Epidermal melanocyte (primary cell): ENCODE results near the gene ELAVL4.

Source experiments
- DNase-seq: peaks from one replicate; pipeline ENCODE4 v3.0.0; 2011; ENCODE audit warnings: low spot score; ENCODE audit not compliant: insufficient read length

Gene ELAVL4

DNA sequence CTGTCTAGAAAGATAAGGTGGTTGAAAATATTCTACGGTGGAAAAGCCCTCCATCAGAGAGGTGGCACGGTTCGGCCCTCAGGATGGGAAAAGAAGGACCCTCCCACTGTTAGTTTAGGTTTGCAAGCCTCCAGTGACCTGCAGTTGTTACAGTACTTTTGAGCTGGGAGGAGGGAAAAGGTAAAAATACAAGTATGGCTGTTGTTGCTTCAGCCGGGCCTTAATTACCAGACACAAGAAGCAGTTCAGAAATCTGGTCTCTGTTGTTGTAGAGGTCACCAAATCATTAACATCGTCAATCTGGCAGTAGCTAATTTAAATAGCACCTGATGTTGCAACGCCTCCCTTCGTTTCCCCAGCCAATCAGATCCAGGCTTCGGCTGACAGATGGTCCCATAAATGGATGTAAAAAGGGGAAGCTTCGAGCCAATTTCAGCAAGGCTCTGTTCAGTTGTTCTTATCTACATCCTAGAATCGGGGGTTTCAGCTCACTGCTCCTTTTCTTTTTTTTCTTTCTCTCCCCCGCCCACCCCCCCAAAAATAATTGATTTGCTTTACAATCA, at the start of gene ELAVL4:
Gene ELAVL4, plus strand, starts transcription at position 424 of the 563 bp plus-strand sequence. CDS start 270 bp downstream, outside the sequence.
- no peak for DNase-seq

DNA sequence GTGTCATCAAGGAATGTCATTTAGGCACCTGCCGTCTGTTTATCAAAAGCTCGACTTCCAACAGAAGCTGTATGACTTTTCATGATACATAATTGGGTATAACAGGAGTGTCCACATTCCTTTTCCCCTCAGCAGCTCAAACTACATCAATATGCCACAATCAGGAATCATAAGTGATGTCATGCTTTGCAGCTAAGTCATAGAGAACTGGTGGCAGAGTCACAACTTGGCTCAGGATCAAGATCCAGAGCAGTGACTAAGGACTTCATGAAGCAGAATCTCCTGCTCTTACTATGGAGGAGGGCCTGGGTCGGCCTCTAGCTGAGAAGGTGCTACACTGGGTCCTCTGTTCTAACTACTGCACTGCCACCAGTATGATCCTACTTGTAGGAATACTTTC, 48.4 kb upstream of the ELAVL4 start:
- DNase-seq, result no peak

DNA sequence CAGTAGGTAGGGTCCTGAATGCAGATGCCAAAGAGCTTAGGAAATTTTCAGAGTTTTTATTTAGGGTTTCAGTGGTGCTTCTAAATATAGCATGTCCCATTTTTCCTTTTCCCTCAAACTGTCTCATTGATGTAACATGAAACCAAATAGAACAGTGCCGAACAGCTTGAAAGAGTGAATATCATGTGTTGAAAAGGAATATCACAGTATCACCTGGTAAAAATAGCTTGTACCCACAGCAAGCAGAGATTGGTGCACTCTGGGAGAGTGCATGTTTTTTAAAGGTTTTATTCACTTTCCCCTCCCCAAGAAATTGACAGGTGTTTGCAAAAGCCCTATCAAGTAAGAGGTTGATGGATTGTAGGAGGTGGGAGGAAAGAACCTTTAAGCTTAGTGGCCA, 41.9 kb upstream of the ELAVL4 start:
- no peak for DNase-seq

DNA sequence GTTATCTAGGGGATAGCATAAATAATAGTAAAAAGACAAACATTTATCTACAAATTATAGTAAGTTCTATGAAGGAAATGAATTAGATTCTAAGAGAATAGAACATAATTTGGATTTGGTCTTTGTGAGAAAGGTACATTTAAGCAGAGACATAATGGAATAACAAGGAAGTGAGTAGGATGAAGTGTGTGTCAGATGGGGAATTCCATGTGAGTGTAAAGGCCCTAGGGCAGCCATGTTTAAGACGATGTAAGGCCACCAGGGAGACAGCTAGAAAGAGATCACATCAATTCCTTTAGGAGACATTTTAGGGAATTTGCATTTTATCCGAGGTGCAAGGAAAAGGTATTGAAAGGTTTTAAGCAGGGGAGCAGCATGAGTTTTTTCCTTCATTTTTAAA, 33.8 kb upstream of the ELAVL4 start:
- no peak for DNase-seq

DNA sequence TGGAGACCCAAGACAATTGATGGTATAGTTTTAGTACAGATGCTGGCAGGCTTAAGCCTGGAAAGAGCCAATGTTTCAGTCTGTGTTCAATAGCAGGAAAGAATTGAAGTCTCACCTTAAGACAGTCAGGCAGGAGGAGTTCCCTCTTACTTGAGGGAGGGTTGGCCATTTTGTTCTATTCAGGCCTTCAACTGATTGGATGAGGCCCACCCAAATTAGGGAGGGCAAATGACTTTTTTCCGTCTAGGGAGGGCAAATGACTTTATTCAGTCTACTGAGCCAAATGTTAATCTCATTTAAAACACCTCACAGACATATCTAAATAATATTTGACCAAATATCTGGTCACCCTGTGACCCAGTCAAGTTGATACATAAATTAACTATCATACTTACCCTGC, 31.4 kb upstream of the ELAVL4 start:
- DNase-seq, result no peak

DNA sequence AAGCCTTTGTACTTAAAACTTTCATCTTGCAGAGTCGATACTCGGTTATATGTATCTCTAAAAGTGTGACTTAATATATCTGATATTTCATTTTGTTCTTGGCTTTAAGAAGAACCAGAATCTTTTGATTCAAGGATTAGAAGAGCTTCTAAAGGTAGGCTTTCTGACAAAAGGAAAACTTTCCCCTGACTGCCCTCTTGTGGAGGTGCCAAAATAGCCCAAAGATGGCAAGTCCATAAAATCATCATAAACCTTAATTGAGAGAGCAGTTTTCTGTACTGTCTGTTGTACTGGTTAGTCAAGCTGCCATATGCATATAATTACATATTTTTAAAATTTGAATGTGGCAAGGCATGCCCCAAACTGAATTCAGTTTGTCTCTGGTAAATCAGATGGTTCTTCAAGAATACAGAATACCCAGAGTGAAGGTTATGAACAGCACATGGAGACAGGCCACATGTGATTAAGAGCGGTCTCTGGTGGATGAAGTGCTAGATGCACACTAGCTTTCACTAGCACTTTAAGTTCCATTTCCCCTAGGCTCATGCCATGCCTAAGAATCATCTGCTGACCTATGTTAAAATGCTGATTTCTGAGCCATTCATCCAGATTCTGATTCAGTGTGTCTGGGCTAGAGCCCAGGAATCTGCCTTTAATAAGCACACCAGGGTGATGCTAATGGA, 27.7 kb upstream of the ELAVL4 start:
- DNase-seq, result no peak

DNA sequence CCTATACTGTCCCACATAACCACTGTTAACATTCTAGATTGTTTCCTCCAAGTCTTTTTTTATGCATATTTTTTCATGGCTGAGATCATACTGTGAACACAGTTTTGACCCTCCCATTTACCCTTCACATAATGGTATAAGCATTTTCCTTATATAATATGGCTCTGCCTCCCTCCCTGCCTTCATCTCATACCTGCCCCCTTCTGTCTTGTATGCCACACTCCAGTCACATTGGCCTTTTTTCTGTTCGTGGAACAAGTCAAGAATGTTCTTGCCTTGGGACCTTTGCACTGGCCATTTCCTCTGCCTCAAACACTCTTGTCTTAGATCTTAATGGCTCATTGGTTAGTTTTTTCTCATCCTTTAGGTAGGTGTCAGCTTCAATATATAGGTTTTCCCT, 24.3 kb upstream of the ELAVL4 start:
- DNase-seq, result no peak

DNA sequence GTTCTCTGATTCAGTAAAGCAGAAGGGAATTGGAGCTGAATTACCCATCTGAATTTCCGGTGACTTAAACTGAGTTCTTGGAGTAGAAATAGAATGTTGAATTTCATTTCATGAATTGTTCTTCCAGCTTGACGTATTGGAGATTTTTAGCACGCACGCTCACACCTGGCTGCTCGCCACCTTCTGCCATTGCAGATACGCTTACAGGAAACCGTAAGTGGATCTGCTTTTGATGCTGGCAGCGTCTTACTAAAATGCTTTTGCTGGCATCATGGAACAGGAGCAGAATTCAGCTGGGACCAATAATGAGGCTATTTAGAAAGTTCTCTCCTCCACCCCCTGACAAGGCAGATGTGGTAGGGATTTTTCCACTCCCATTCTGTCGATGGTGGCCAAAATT, 17.7 kb upstream of the ELAVL4 start:
- DNase-seq, result no peak

DNA sequence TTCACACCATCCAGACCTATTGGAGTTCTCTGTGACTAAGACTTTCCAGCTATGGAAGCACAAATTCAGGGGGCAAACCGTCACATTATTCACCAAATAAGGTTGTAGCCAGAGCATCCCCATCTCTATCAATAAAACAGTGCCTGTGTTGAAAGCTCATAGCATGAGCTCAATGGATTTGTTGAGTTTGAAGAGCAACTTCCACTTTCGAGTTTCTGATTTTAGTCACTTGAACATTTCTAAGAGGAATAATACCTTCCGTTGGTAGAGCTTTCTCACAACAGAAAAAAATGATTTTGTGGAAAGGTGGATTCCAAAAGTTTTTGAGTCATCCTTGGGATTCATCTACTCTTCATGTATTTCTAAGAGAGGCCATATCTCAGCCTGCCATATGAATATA, 13.0 kb upstream of the ELAVL4 start:
- no peak for DNase-seq

DNA sequence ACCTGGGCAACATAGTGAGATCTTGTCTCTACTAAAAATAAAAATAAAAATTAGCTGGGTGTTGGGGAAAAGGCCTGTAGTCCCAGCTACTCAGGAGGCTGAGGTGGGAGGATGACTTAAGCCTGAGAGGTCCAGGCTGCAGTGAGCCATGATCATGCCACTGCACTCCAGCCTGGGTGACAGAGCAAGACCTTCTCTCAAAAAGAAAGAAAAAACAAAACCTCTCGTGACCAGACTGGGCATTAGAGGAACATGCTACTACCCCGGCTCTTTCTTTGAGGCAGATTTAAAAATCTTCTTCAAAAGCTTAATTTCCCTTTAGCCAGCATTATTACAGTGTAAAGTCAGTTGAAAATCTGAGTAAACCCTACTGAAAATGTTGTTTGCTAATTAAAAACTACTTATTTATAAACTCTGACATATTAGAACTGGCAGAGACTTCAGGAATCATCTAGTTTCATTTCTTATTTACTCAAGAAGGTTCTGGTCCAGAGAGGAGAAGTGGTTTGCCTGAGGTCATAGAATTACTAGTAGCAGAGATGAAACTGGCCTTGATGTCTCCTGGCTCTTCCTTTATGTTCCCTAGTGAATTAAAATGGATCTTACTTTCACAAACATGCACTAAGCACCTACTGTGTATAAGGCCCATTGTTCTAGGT, 11.6 kb upstream of the ELAVL4 start:
- DNase-seq, result no peak

DNA sequence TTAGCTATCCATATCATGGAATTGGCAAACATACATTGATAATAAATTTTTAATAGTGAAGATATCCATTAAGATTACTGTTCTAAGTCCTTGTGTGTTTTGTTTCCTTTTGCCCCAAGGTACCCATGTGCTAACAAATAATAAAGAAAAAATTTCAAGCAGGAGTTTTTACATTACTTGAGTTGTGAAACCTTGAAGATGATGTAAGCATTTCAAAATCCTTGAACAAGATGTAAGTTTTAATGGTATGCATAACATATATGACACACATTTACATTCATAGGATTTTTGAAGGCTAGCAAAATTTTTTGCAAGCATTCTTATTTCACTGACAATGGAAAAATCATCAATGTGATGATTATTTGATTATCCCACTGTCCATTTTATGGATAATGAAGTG, 10.9 kb upstream of the ELAVL4 start:
- no peak for DNase-seq

DNA sequence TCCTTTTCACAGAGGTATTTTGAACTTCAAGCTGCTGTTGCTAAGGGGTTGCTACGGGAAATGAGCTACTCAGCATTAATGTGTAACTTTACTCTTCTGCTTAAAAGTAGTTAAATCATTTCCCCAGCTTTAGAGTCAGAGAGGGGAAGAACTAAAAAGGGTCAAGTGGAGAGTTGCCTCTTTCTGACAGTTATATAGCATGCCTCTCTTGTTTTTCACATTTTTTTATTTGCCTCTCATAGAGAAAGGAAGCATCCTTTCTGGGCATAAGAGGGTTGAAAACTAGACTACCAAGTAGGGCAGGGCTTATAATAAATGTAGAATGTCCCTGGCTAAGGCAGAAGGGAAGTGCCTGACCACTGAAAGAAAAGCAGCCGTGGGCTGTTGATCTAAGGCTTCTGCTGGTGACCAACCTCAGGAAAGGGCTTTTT, 10.1 kb upstream of the ELAVL4 start:
- DNase-seq, result no peak

DNA sequence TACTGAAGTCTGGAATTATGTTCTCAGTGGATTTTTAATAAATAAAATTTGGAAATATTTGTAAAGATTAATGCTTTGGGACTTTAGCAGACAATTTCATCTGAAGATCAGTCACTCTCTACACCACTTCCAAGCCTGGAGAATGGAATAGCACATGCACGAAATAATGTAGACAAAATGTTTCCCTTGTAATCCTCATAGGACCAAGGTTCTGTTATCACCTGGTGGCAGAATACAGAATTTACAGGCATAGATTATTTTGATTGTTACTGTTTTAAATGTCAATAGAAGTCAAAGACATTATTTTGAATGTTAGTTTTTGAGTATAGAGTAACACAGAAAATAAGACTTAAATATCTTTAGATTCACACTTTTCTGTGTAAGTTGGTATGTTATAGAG, 9.1 kb upstream of the ELAVL4 start:
- no peak for DNase-seq

DNA sequence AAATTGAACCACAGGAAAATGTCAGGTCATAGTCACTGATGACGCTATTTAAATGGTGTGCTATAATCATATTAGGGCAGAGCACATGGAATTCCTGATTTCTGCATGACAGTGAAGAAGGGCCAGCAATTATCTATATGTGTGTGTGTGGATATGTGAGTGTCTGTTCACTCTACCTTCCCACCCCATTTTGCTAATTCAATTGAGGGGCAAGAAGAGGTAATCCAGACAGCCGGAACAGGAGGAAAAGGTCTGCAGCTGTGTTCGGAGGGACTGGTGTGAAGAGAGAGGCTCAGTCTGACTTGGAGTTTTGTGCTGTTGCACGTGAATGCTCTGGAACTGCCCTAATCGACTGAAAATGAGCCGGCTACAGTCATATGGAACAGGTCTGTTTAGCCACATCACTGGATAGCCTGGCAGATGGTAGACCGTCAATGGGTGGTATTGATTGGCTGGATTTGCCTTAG, 5.1 kb upstream of the ELAVL4 start:
- no peak for DNase-seq

DNA sequence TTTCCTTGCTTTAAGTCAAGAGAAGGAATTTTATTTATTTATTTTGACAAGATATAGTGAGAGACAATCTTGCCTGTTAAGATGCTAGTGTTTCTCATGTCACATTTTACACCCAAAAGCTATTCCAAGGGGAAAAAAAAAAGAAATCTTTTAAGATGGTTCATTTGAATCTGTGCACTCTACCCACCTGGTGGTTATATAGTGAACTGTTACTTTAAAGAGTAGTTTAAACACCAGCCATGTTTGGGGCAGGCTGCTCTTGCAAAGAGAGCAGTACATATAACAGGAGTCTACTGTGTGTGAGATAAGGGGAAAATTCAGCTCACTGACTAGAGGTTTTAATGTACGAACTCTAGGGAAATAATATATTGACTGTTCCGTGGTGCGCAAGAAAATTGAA, 3.3 kb upstream of the ELAVL4 start:
- no peak for DNase-seq

DNA sequence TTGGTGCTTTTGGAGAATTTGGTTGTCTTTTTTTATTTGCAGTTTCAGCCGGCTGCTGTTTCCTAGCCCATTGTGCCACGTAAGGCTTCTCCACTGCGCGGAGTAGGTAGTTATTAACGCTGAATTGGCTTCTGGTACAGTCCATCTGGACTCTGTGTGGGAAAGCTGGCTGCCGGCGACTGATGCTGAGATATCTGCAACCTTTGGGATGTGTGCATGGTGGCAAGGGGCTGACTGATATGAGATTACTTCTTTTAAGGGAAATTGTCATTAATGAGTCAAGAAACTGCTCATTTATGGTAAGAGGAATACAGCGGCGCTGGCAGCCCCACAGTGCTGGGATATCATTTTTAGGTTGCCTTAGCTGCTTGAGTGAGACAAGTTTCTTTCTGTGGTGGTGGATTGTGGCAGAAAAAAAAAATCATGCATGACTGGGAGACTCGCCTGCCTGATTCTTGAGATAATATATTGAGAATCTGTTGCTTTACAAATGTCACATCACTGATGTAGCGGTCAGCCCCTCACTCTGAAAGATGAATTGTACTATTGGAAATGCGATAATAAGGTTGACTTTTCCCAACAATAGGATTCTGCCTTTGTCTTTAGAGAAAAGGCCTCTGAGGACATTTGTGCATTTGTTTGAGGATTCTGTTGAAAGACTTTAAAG, 2.5 kb upstream of the ELAVL4 start:
- no peak for DNase-seq

DNA sequence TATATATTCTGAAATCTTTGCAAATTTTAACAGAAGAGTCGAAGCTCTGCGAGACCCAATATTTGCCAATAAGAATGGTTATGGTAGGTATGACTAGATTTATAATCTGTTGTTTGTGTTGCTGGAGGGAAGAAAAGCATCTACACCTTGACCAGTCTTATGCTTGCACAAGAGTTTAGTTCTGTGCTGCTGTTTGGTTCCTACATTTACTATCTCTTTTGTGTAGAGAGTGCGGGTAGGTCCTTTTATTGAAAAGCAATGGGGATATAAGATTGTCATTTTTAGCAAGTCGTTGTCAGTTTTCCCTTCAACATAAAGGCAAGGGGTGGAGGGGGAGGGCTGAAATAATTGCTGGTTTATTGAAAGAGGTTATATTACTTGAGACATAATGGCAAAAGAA, 396 bp downstream of the ELAVL4 start:
- no peak for DNase-seq

DNA sequence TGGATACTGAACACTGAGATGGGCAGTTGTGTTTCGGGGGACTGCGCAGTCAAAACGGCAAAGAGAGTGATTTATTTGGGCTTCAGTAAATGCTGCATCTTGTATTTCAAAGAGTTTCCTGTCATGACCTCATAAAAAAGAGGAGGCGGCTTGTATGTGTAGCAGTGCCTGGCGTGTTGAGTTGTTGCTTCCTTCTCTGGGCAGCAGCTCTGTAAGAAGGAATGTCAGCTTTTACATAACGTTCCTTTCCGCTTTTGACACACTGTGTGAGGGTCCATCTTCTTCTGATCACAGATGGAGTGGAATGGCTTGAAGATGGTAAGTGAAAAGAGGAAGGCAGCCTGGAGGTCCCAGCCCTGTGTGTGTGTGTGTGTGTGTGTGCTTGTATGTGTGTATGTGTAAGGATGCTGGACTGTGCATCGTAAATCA, 941 bp downstream of the ELAVL4 start:
- no peak for DNase-seq

DNA sequence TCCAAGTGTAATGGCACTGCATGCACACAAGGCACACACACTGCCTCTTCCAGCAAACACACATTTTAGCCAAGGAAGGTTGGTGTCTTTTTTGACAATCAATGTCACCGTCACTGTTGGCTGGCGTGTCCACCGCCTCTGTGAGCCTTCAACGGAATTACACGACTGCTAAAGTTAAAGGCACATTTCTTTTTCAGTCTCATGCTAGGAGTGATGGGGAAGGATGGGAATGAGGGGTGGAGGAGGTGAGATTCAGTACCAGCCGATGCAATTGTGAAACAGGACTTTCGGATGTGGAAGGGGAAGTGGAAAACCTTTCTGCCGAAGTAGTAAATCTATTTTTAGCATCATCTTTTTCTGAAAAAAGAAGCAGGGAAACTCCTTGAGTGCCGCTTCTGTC, 1.4 kb downstream of the ELAVL4 start:
- DNase-seq, result no peak

DNA sequence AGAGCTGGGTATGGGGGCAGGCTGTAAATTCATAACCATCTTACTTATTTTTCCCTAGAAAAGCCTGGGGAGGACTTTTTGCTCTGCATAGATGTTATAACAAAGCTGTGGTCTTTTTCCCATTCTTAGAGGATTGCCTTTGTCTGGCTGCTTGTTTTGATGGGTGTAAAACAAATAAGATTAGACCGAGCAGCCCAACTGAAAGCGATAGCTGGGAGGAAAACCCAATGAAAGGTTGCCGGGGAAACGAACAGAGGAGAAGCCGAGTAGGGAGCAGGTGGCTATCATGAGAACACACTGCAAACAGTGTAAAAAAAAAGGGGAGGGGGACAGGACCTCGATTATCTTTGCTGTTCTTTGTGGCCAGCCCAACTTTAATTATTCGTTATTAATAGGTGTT, 1.9 kb downstream of the ELAVL4 start:
- no peak for DNase-seq

DNA sequence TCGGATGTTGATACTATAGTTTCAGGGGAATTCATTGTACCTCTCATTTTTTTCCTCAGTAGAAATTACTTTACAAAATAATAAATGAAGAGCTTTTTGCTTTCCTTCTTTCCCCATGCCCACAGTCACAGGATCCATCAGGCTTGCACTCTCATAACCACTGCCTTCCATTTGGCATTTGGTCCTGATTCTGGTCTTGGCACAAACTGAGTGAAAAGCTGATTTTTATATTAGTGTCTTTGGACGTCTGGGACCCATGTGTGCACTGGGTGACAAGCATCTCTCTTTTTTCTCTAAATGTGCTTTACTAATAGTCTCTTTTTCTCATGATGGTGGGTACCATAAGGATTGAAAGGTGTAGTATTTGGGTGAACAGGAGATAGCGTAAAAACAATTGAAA, 2.8 kb downstream of the ELAVL4 start:
- no peak for DNase-seq

DNA sequence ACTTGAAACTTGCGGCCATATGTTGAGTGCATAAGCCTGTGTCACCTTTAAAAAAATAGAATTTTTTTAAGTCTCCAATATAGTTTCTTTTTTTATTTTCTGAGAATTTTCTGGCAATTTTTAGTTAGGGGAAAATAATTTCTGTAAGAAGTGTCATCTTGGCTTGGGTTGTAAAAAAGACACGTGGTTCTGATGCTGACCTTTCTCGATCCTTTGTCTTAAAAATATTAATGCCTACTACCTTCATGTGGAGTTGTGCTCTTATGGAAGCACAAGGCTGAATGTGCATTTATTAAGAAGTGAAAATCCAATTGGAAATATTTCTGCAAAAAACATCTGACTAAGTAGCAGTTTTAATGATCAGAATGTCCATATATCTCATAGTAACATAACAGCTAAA, 3.5 kb downstream of the ELAVL4 start:
- DNase-seq, result no peak
